Parietal lobe (tissue), 2 donors: Measurements from ENCODE around the gene TTC28. TPM values are rescaled to one million over a fixed set of nuclear protein-coding genes. Genes with fewer than 3 reads are reported as not detected.

Experiments
- small RNA-seq: library from RNA; depleted of rRNA; stranded (forward); fragments of <200 nt; gene quantifications from one replicate; pipeline ENCODE3, GENCODE V24; 2014; ENCODE audit warnings: low replicate concordance
- total RNA-seq: library from RNA; depleted of rRNA; stranded (reverse); fragments of >200 nt; gene quantifications from one replicate; pipeline ENCODE4 v1.2.3, GENCODE V29; 2014

TTC28 gene
- 243 TPM for total RNA-seq

GRCh38 chr22:28679611-28680287 is at the start of gene TTC28:
TTC28 (minus strand) TSS chr22:28679840; CDS start chr22:28679723, 117 bp downstream.

Small RNA genes lying within 50 kb of the gene (small RNA-seq; reads per million reads assigned to genes)
- gene MIR5739 (not detected), gene RF00019 (not detected), gene RF00150 (not detected), gene RF02200 (not detected), gene RN7SL162P (not detected)

Other genes with a start within 250 kb of the TTC28 start
- gene CHEK2, start 62.0 kb upstream of the TTC28 start, total RNA-seq: 4.4 TPM
- gene HSCB, start 62.2 kb upstream of the TTC28 start, total RNA-seq: 5.3 TPM
- gene CCDC117, start 92.9 kb upstream of the TTC28 start, total RNA-seq: 20.3 TPM
- 27.2 TPM for gene XBP1, start 120.7 kb upstream of the TTC28 start, total RNA-seq
- gene ZNRF3, start 203.7 kb upstream of the TTC28 start, total RNA-seq: 9.1 TPM